H7 (cell line): ENCODE data around the gene PCGF2. TPM values are rescaled to one million over a fixed set of nuclear protein-coding genes. Genes with fewer than 3 reads are reported as not detected.

Experiments used
- DNase-seq: peaks from one replicate; pipeline ENCODE4 v3.0.0; 2012
- H3K27me3 ChIP-seq: 2 replicates; pipeline ENCODE4 v1.6.0; 2011; ENCODE audit warnings: mild to moderate bottlenecking, low read length; ENCODE audit not compliant: control insufficient read depth, insufficient read depth
- H3K36me3 ChIP-seq: replicated peaks from 2 replicates; pipeline ENCODE4 v1.5.1; 2011; ENCODE audit warnings: low read length; ENCODE audit not compliant: control insufficient read depth, insufficient read depth
- H3K4me3 ChIP-seq: 2 replicates; pipeline ENCODE4 v1.5.1; 2011; ENCODE audit warnings: low read depth, mild to moderate bottlenecking, control low read depth, low read length, moderate library complexity; ENCODE audit not compliant: insufficient read depth
- total RNA-seq: library from RNA; depleted of rRNA; stranded (reverse); fragments of >200 nt; shearing (Covaris generic); gene quantifications from 2 replicates; pipeline ENCODE4 v1.2.3, GENCODE V29; 2014

Gene PCGF2
- total RNA-seq, 1 experiment from 2014 or later = 19.3 TPM

DNA sequence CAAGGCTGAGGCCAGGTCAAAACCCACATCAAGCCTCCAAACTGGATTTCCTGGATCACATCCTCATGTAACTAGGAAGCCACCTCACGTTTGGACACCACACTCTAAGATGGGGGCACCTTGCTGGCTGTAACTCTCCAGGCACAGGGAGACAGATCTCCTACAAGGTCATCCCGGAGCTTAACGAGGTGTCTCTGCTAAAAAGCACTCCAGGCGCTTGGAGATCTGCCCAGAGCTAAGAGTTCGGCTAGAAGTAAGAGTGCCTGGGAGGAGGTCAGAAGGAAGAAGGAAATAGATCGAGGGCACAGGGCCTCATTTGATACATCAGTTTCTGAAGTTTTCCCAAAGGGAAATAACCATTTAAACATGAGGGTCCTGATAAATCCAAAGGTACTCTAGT lies 20.3 kb upstream of the PCGF2 start:
- Histone ChIP-seq H3K27me3 (no peaks in the 10 kb centered on the region), H3K36me3 (peaks cover 29% of the 10 kb centered on the region), H3K4me3 (no peak overlapping the region)
- DNase-seq = no peak

DNA sequence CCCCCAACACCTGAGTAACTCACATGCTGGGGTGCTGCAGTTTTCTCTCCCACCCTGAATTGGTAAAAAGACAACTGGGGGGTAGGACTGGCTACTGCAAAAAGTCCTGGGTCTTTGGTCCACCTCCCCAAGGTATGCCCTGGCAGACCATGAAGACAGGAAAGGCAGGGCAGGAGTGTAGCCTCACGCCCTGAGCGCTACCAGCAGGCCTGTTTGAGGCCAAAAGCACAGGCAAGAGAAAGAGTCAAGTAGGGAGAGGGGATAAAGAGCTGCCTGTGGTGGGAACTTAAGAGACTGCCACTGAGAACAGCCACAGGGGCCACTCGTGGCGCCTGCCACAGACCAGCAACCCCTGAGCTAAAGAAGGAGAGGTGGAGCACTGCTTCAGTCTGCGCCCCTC lies 18.2 kb upstream of the PCGF2 start:
- no peak for DNase-seq
- Histone ChIP-seq H3K27me3 (no peaks in the 10 kb centered on the region), H3K4me3 (no peak overlapping the region), H3K36me3 (peaks cover 34% of the 10 kb centered on the region)

DNA sequence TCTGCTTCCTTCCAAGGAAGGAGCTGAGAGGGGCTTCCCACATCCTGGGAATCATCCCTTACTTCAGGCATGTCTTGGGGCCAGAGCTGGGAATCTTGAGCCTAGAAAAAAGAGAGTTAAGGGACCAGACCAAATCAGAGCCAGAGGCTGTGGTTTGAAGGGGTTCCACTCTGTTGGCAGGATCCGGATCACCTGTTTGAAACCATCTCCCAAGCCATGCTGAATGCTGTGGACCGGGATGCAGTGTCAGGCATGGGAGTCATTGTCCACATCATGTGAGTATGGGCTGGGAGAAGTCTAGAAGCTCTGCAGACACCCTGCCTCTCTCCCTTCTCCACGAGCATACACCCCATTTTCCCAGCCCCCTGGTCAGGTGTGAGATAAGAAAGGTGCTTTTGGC lies 14.1 kb upstream of the PCGF2 start:
- Histone ChIP-seq H3K27me3 (no peaks in the 10 kb centered on the region), H3K36me3 (peaks cover 28% of the 10 kb centered on the region)

DNA sequence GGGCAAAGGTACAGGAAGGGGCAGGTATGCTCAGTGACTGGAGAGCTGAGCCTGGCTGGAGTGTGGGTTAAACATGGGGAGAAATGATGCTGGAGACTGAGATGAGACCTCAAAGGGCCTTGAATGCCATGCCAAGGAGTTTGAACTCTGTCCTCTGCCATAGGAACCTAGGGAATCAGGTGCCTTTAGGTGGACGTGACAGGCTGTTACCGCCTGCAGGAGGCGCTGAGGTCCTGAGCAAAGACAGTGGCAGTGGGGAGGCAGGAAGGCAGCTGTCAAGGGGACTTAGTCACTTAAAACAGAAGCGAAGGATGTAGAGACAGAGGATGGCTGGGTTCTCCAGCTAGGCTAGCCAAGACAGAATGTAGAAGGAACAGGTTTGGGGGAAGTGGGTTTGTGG lies 13.5 kb upstream of the PCGF2 start:
- peak; percentile 84 for DNase-seq
- peaks cover 28% of the 10 kb centered on the region for H3K36me3 ChIP-seq
- no peak overlapping the region for H3K4me3 ChIP-seq
- H3K27me3 ChIP-seq = no peaks in the 10 kb centered on the region

More for the DNA sequence above, 14.1 kb upstream of the PCGF2 start:
- no peak overlapping the region for H3K4me3 ChIP-seq
- DNase-seq = no peak

DNA sequence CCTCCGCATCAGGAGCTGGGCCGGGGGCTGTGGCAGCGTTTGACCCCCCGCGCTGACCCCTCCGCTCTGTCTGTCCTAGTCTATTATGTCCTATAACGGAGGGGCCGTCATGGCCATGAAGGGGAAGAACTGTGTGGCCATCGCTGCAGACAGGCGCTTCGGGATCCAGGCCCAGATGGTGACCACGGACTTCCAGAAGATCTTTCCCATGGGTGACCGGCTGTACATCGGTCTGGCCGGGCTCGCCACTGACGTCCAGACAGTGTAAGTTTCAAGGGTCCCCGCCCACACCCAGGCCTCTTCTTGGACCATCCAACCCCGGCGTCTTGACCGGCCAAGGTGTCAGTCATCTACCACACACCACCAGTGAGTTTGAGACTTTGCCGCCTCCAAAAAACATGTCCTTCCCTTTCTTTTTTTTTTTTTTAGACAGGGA lies 5.0 kb upstream of the PCGF2 start:
- H3K36me3 ChIP-seq = peaks cover 16% of the 10 kb centered on the region
- H3K27me3 ChIP-seq = no peaks in the 10 kb centered on the region; the same call in 1 of the 2 replicates
- DNase-seq = no peak
- H3K4me3 ChIP-seq = peak overlapping the region; percentile 99

DNA sequence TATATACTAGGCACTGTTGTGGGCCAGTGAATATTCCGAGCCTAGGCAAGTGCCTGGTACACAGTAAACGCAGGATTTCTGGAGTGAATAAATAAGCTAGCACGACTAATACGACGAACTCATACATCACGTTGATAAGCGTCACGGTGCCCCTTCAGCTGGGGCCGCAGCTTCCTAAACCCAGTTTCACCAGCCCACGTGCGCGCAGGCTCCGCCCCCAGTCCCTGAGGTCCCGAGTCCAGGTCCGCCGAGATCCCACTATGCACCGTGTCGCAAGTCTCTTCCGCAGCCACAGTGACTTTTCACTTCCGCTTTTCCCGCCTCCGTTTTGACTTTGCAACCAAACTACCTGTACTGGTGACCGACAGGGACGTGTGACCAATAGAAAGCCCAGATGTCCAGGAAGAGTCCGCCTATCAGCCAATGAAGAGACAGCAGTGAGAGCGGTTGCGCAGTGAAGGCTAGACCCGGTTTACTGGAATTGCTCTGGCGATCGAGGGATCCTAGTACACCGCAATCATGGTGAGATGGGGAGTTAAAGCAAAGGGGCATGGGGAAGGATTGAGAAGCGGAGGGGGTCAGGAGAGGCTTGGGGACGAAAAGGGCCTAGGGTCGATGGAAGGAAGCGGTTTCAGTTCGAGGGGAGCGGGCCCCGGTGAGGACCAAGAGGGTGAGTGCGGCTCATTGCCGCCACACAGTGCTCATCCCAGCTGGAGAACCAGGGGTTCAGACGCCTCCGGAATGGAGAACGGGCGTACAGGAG lies 4.4 kb upstream of the PCGF2 start, which contains the start of gene PSMB3:
Gene PSMB3, plus strand, starts transcription at position 434 of the 763 bp plus-strand sequence. Its CDS starts 86 bp downstream, at position 520.
- Histone ChIP-seq H3K27me3 (no peaks in the 10 kb centered on the region; the same call in 1 of the 2 replicates), H3K4me3 (peak within 1 kb of the TSS; percentile 99), H3K36me3 (peaks cover 16% of the 10 kb centered on the region)
- peak; percentile 97 for DNase-seq

DNA sequence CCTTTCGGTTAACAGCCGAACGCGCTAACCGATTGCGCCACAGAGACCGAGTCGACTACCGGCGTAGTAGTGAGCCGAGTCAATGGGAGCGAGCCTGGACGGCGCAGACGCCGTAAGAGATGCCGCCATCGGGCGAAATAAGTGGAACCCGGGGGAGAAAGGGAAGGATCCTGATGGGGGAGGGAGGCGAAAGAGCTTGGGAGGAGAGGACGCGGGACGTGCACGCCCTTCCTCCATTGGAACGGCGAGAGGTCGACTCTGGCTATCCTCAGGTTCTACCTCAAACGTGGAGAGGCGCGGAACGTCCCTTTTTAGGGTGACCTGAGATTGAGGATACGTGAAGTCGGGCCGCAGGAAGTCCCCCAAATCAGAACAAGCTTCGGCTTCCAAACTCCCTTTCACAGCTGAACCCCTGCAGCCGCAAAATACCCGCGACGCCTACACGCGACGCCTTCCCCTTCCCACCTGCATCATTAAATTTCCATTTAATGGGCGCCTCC lies 3.7 kb upstream of the PCGF2 start:
- Histone ChIP-seq H3K4me3 (peak overlapping the region; percentile 99), H3K36me3 (peaks cover 16% of the 10 kb centered on the region), H3K27me3 (no peaks in the 10 kb centered on the region; the same call in 1 of the 2 replicates)
- peak; percentile 89 for DNase-seq

DNA sequence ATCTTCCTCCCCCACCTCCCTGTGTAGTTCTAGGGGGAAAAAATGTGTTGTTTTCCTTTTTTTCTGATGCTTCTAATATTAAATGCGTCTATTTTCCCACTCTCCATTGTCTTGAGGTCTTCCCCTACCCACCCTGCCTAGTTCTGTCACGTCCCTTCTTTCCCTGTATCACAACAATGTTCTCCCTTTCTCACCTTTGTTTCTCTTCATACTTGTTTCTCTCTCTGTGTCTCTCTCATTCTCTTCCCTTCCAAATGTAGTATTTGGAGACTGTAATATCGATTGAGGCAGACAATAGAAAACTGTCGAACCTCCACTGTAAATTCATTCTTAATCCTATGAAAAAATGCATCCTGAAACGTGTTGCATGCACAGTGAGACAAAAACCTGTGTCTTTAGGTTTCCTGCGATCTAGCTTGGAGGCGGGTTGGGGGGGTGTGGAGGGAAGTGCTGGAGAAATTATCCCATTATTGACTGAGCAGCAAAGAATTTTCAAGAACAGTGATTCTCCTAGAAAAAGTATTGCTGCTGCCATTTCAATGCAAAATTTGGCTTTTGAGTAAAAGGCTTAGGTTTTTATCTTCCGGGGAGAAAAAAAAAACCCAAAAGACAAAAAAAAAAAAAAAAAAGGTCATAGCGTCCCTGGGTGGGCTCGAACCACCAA lies 3.1 kb upstream of the PCGF2 start:
- Histone ChIP-seq H3K4me3 (peak overlapping the region; percentile 99), H3K36me3 (peaks cover 15% of the 10 kb centered on the region), H3K27me3 (no peaks in the 10 kb centered on the region; the same call in 1 of the 2 replicates)
- DNase-seq = peak; percentile 51

DNA sequence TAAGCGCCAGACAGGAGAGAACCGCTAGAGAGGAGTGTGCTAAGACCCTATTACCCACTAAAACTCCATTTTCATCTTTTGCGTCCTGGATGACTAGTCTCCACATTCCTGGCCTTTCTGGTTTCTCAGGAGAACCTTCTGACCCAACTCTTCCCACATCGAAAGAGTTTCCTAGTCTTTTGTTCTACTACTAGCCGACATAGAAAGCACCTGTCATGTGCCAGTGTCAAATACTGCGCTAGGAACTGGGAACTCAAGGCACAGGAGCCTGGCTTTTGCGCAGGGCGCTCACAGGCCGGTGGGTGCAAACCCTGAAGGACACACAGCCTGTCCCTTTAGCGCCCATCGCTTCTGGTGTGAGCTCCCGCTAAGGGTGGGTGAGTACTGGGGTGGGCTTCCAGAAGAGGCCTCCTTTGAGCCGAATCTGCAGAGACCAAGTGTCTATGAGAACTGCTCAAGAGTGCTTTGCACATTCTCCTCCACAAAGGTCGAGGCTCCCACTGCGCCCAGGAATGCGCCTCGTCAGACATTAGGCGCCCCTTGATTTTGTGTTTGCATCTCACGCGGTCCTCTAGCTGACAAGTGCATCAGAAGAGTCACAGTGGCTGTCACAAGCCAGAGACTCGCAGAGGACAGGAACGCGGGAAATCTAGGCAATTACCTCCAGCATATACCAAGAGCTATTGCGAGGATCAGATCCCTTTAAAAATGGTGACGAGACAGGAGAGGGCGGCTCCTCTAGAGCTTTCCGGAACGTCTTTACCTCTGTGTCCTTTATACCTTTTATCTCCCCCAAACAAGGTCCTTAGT lies 2.4 kb upstream of the PCGF2 start:
- Histone ChIP-seq H3K27me3 (no peaks in the 10 kb centered on the region; the same call in 1 of the 2 replicates), H3K4me3 (peak overlapping the region; percentile 99), H3K36me3 (peaks cover 7% of the 10 kb centered on the region)
- no peak for DNase-seq

DNA sequence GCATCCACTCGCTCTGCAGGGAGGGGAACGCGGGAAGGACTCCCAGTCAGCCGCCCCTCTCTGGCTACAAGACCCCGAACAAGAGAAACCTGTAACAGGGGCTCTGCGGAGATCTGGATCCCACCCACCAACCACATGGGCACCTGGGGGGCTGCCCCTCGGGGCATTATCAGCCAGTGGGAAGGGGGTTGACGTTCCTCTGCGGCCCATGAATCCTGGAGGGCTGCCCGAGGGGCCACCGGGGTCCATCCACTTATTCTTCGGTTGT lies 1.8 kb upstream of the PCGF2 start:
- Histone ChIP-seq H3K36me3 (peaks cover 6% of the 10 kb centered on the region), H3K27me3 (no peaks in the 10 kb centered on the region; the same call in 1 of the 2 replicates), H3K4me3 (peak overlapping the region; percentile 99)
- no peak for DNase-seq

DNA sequence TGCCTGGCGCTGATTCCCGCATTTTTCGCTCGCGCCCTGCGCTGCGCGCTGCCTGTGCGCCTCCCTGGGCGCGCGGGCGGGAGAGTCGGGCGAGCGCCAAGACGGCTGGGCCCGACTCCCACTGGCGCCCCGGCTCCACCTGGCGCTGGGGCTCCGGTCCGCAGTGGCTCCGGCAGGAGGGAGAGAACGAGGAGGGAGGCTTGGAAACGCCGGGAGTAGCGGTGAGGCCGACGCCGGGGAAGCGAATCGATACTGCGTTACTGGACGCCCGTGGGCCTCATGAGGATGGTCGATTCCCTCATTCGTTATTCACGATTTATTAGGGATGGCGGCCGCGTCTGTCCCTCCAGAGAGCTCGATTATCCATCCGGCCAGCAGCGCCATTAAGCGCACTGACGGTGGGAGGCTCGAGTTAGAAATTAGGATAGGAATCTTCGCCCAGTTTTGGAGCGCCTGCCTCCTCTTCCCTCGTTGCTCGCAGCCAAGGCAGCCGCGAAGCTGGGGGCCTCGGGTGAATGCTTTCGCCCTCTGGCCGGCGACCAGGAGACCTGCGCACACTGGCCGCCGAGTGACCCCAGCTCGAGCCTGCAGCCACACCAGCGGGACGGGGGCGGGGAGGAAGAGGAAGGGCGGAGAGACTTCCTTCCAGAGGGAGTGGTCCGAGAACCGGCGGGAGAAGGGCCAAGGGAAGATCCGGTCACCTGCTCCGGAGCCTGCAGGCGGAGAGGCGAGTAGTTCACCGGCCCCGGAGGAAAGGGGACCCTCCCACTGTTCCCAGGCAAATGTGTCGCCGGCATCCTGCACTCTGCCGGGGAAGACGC lies 1.3 kb upstream of the PCGF2 start:
- DNase-seq = peak; percentile 88
- Histone ChIP-seq H3K36me3 (peaks cover 2% of the 10 kb centered on the region), H3K4me3 (peak overlapping the region; percentile 99), H3K27me3 (no peaks in the 10 kb centered on the region; the same call in 1 of the 2 replicates)

DNA sequence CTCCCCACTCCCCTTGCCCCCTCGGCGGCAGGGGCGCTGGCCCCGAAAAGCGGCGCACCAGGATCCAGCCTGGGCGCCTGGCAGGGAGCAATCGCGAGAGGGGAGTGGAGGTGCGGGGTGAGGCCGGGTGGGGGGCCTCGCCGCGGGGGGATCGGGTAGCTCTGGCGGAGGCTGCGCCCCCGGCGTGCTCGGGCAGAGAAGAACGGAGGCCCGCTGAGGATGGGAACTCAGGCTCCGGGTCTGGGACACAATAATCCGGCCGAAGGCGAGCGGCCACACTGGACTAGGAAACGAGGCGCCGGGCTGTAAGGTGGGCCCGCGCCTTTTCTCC lies 721 bp upstream of the PCGF2 start:
- H3K4me3 ChIP-seq = peak overlapping the region; percentile 99
- DNase-seq = peak; percentile 65
- no peaks in the 10 kb centered on the region for H3K36me3 ChIP-seq
- no peaks in the 10 kb centered on the region; the same call in 1 of the 2 replicates for H3K27me3 ChIP-seq

DNA sequence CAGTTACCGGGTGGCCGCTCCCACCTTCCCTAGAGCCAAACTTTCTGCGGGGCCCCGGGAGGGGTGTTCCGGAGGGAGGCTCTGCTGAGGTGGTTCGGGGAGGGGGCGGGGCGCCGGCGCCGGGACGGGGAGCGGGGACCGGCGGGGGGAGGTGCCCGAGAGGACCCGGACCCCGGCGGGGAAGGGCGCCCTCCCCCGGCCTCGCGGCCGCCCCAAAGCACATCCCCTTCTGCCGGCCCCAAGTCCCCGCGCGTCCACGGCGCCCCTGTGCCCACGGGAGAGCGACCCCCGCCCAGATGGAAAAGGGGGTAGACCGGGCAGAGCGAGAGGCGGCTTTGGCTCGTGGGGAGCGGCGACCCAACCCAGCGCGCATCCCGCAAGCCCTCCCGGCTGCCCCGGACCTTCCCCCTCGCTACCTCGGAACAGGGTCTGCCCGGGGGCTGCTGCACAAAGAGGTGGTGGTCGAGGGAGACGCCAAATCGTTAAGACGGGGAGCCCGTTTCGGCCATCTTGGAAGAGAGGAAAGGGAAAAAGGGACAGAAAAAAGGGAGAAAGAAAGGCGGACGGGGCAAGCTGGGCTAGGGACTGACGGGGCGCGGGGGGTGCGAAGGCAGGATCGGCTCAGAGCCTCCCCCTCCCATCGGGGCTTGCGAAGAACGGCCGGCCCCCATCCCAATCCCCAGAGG lies 530 bp downstream of the PCGF2 start:
- H3K4me3 ChIP-seq = peak overlapping the region; percentile 99
- H3K27me3 ChIP-seq = no peaks in the 10 kb centered on the region; the same call in 1 of the 2 replicates
- H3K36me3 ChIP-seq = no peaks in the 10 kb centered on the region; the same call in 1 of the 2 replicates
- DNase-seq = peak; percentile 95
